BE2C (cell line): ENCODE measurements around the gene CD6.
"Not testable (repeated sequence)": the region's sequence is repeated elsewhere in the genome, so short reads cannot be mapped to it uniquely, and the experiment has no call there.

Experiments
- DNase-seq: peaks from one replicate; pipeline ENCODE4 v3.0.0-alpha.2; 2020
- H3K27me3 ChIP-seq: fragments of 250-450 bp; sonication (Bioruptor Pico); 2 replicates; pipeline ENCODE4 v1.5.1; 2020; ENCODE audit warnings: mild to moderate bottlenecking
- H3K36me3 ChIP-seq: fragments of 250-450 bp; sonication (Bioruptor Pico); 2 replicates; pipeline ENCODE4 v1.5.1; 2020; ENCODE audit warnings: mild to moderate bottlenecking
- H3K4me1 ChIP-seq: fragments of 250-450 bp; sonication (Bioruptor Pico); 2 replicates; pipeline ENCODE4 v1.5.1; 2020
- H3K4me3 ChIP-seq: 2 replicates; pipeline ENCODE4 v1.5.1; 2011; ENCODE audit warnings: low read depth, low read length
- H3K9me3 ChIP-seq: fragments of 250-450 bp; sonication (Bioruptor Pico); 2 replicates; pipeline ENCODE4 v1.5.1; 2020
- CTCF ChIP-seq: IDR thresholded peaks from 2 replicates; pipeline ENCODE4 v1.5.1; 2012; ENCODE audit warnings: mild to moderate bottlenecking, low read depth, low read length

CD6 gene

GRCh38 chr11:61062181-61062930, 90.9 kb downstream of the CD6 start:
- H3K9me3 ChIP-seq = no peaks in the 10 kb centered on the region
- no peak overlapping the region for H3K4me3 ChIP-seq
- DNase-seq = no peak
- no peak for TF ChIP-seq CTCF
- no peaks in the 10 kb centered on the region for H3K27me3 ChIP-seq
- H3K4me1 ChIP-seq = no peaks in the 10 kb centered on the region
- no peaks in the 10 kb centered on the region for H3K36me3 ChIP-seq

GRCh38 chr11:61065236-61065635, 93.8 kb downstream of the CD6 start:
- not testable (repeated sequence) for H3K4me1 ChIP-seq, H3K4me3 ChIP-seq, H3K27me3 ChIP-seq, H3K9me3 ChIP-seq, H3K36me3 ChIP-seq, DNase-seq

- no peak for DNase-seq
Observed at GRCh38 chr11:61065955-61066638, 94.6 kb downstream of the CD6 start.

GRCh38 chr11:61066645-61067044, 95.2 kb downstream of the CD6 start:
- no peak for DNase-seq
- Histone ChIP-seq H3K9me3 (no peaks in the 10 kb centered on the region), H3K36me3 (no peaks in the 10 kb centered on the region), H3K4me1 (no peaks in the 10 kb centered on the region), H3K27me3 (no peaks in the 10 kb centered on the region), H3K4me3 (no peak overlapping the region)
- no peak for TF ChIP-seq CTCF

More at GRCh38 chr11:61065955-61066638, 94.6 kb downstream of the CD6 start:
- H3K27me3 ChIP-seq = no peaks in the 10 kb centered on the region
- no peak overlapping the region for H3K4me3 ChIP-seq
- H3K4me1 ChIP-seq = no peaks in the 10 kb centered on the region
- H3K9me3 ChIP-seq = no peaks in the 10 kb centered on the region
- H3K36me3 ChIP-seq = no peaks in the 10 kb centered on the region
- TF ChIP-seq CTCF = no peak

GRCh38 chr11:61067782-61068446, 96.4 kb downstream of the CD6 start:
- H3K9me3 ChIP-seq = no peaks in the 10 kb centered on the region
- no peak for TF ChIP-seq CTCF
- no peak overlapping the region for H3K4me3 ChIP-seq
- H3K4me1 ChIP-seq = no peaks in the 10 kb centered on the region
- no peak for DNase-seq
- H3K27me3 ChIP-seq = no peaks in the 10 kb centered on the region
- no peaks in the 10 kb centered on the region for H3K36me3 ChIP-seq

GRCh38 chr11:61068581-61068980, 97.1 kb downstream of the CD6 start:
- Histone ChIP-seq H3K4me3 (no peak overlapping the region), H3K27me3 (no peaks in the 10 kb centered on the region)
- no peak for TF ChIP-seq CTCF

More at GRCh38 chr11:61068581-61068980, 97.1 kb downstream of the CD6 start:
- DNase-seq = no peak
- Histone ChIP-seq H3K36me3 (no peaks in the 10 kb centered on the region), H3K9me3 (no peaks in the 10 kb centered on the region), H3K4me1 (no peaks in the 10 kb centered on the region)
